HG02870 (cell line): Measurements from ENCODE around the gene GABRG3.

Experiments used
- ATAC-seq: cut with Tn5 transposase; IDR thresholded peaks from one replicate; pipeline ENCODE4 v1.9.1; 2021; ENCODE audit warnings: mild to moderate bottlenecking, moderate library complexity; ENCODE audit not compliant: unreplicated experiment

Gene GABRG3

DNA sequence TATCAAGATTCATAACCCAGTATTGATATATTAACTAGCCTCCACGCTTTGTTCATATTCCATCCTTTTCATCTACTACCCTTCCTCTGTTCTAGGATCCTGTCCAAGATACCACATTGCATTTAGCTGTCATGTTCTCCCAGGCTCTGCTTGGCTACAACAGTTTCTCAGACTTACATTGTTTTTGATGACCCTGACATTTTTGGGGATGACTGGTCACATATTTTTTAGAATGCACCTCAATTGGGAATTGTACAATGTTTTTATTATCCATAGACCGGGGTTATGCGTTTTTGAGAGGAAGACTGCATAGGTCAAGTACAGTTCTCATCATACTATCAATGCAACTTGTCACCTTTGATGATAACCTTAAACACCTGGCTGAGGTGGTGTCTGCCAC lies 421.2 kb downstream of the GABRG3 start:
- no peak for ATAC-seq

DNA sequence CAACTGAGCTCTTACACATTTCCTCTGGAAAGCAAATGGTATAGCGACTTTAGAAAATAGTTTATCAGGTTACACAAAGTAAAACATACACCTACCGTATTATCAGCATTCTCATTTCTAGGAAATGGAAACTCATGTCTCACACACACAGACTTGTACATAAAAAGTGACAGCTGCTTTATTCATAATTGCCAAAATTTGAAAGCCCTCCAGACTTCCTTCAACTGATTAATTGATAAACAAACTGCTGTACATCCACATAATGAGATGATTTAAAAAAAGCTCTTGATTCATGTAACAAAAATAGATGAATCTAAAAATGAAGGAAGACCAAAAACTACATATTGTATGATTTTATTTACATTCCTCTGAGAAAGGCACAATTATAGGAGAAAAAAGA lies 425.5 kb downstream of the GABRG3 start:
- ATAC-seq, result no peak

DNA sequence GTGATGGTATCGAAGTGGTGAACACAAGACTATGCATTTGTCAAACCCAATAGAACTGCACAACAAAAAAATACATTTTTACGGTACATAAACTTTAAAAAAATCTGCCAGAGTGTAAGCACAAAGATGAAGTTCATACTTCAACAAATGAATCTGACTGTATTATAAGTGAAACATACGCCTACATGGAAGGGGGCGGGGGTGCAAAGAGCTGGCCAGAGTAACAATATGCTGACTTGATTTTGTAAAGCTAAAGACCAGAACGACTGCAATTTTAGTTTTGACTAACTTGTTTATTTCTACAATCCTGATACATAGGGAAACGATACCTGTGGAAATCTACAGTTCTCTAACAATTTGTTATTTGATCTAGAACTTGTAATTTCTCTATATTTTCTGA lies 426.0 kb downstream of the GABRG3 start:
- no peak for ATAC-seq

DNA sequence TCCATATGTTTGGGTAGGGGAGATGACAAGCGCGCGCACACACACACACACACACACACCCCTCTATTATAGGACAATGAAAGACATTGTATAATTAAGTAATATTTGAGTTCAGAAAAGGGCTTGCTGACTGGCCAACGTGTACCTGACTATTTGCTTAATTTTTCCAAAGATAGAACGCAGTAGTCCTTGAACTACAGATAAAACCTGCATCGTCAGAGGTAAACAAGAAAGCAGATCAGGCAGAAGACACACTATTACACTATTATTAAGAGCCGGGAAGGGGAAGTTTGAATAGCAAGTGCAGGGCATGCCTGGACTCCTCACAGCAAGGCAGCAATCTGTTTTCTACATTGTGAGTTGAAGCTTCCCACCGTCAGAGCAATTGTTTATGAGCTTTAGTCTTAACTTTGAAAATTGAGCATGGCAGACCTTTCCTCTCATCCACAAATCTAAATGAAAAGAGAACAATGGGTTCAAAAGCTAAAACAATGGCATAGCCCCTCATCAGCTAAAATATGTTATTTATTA lies 427.7 kb downstream of the GABRG3 start:
- ATAC-seq, result no peak

DNA sequence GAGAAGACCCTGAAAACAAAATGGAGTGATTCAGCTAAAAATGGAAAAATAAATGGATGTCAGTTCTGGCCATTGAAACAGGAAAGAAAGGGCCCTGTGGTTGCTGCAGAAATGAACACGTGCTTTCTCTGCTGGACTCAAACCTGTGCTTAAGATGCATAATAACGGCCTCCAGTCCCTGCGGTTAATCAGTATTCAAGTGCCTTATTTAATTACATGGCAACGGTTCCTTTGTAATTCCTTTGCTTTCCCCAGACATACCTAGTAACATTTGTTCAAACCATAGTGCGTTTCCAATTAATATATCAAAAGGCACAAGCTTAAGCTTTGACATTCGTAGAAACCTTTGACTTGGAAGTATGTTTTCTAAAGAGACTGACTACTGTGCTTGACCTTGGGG lies 428.3 kb downstream of the GABRG3 start:
- ATAC-seq, result no peak

DNA sequence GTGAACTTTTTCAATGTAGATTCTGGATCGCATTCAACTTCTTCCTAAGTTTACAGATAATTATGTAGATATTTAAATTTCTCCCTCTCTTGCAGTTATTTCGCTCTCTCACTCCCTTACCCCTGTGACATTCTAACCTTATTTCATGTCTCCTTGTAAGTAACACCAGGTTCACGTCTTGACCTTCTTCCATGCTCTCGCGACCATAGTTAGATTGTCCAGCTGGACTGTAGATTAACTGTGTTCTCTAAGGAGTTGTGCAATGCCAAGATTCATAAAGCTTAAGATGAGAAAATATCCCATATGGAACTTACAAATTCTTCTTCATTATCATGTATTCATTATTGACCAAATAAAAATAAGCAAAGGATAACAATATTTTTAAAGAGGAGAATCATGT lies 430.5 kb downstream of the GABRG3 start:
- ATAC-seq, result no peak

DNA sequence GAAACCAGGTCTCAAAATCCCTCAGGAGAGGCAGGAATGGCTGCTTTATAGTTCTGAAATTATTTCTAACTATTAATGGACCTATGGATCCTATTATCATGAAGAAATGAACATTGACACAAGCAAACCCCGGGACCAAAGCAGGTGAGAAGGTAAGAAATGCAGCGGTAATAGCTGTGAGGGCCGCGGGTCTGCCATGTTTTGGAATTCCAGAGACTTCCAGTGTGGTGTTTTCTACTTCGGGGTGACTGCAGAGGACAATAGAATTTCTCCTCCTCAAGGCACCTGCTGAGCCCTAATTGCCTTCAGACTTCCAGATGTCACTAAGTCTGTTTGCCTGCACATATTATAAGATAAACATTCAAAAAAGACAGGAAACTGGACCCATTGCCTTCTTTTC lies 437.4 kb downstream of the GABRG3 start:
- ATAC-seq, result no peak

DNA sequence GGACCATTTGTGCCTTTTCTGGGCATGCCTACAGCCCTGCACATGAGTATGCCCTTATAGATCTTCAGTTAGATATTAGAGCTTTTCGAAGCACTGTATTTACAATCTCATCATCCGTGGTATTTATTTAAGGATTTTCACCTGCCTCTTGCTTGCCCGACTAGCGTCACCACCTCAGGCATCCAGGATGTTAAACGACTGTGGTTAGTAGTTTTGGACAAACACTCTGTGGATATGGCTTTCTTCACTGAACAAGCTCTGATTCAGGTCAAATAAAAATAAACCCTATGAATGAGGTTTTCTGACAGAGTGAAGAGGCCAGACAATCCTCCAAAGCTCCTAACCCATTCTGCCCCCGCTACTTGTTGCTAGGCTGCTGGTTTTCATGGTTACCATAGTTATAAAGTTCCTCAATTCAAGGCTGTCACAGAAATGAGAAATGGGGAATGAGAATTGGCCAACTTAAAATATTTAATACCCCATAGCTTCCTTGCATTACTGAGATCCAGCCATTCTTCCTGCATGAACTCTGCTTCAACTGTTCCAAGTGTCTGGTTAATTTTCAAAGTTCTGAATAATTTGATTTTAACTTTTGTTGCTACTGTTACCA lies 440.1 kb downstream of the GABRG3 start:
- ATAC-seq, result no peak

DNA sequence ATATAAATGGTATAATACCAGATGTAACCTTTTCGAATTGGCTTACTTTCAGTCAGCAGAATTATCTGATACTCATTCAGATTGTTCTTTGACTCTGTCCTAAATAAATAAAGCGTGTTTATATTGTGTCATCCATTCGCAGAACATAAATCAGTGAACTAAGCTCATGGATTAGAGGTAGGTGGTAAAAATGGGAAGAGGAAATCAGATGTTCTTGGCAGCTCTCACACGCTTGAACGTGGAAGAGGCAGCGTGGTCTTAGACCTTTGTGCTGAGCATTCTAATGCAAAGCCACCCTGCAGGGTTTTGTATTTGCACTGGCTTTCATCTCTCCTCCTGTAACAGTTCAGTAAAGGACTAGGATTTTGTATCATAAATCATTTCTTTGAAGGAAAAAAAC lies 441.4 kb downstream of the GABRG3 start:
- no peak for ATAC-seq

DNA sequence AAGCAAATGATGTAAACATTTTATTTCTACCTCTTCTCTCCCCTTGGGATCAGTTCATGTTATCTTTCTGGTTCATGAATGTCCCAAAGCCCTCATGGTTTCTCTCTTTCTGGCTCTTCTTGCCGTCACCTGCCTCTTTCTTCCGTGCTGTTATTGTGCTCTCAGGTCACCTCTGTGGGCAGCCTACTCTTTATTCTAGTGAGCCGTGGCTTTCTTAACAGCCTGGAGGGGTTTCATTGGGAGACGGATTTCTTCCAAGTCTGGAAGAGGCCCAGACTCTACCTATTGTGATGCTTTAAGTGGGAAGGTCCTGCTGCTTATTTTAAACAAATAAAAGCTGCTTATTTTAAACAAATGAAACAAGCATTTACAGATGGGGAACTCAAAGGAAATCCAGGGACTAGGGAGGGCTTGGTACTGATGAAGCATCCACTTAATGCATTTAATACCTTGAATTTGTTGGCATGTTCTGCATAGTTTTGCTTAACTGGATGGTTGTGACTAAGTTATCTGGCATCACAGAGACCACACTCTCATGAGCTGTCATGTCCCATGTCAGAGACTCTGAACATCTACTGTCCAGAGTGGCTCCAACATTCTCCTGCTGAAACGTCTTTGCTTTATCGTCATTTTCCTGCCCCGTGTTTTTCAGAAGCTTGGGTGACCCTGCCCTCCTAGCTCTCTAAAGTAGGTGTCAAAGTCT lies 443.3 kb downstream of the GABRG3 start:
- no peak for ATAC-seq

DNA sequence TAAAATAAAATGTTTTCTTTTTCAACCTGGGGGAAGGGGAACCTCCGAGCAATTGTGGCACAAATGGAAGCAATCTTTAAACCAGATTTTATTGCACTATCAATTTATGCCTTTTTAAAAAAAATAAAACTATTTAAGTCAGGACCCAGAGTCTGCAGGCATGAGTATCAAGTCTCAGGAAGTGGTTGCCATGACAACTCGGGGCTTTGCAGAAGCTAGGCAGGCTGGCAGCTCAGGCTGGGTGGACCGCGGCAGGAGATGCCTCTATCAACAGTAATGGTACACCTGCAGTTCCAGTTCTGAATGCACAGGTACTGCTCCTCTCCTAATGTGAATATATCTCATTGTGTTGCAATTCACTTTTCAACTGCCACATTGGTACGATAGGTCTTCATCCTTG lies 447.7 kb downstream of the GABRG3 start:
- ATAC-seq, result no peak

DNA sequence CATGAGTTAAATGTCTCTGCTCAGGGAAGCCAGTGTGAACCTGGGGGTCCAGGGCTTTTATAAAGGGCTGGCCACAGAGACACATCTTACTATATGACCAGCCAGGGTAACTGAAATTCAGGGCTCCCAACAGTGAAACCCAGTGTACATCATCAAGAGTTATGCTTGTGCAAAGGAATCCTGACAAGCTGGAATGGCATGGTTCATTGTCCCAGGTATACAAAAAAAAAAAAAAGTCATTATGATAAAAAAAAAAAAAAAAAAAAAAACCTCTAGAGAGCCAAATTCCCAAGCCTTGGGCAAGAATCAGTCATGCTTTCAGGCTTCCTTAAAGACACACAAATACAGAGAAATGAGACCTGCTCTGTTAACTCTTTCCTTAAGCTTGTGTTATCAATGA lies 452.0 kb downstream of the GABRG3 start:
- ATAC-seq, result no peak

DNA sequence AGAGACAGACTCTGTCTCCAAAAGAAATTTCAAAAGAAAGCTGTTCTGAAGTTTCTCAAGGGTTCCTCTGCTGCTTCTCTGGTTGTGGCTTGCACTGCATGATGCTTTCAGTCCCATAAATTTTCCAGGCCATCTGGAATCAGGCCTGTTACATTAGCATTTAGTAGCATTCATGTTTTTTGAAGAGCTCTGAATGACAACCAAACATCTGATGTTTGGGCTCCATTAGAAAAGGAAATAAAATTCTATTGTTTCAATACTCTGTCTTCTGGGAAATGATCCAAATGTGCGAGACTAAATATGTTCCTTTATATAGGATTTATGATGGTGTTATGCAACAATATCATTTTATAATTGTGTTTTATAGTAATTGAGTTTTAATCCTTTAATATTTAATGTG lies 455.8 kb downstream of the GABRG3 start:
- no peak for ATAC-seq

DNA sequence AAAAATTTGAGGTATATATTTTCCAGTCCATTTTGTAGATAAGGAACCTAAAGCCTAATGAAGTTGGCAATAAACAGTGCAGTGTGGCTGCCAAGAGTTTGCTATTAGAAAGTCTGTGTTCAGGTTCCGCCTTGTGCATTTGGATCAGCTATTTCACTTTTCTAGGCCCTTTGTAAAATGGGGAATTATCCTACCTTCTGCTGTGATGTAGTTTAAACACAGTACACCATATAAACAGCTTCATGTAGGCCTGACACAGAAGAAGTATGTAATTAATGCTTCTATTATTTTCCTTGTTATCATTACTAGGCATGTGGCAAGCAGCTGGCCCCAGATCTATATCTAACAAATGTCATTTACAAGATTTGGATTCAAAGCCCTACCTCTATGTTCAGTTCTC lies 456.3 kb downstream of the GABRG3 start:
- ATAC-seq, result no peak

DNA sequence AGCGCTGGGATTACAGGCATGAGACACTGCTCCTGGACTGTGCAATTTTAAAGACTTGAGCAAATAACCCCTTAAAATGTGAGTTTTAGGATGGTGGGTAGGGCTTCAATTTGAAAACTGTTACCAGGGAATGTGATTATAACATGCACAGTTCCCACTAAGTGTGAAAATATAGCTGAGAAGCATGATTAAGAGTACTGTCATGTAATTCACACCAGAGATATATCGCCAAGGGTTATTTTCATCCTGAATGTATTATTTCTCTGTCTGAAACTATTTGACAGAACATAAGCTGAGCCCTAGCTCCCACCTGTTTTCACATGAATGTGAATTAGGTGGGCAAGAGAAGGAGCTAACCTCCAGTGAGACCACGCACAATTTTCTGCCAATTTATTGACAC lies 457.2 kb downstream of the GABRG3 start:
- ATAC-seq, result no peak

DNA sequence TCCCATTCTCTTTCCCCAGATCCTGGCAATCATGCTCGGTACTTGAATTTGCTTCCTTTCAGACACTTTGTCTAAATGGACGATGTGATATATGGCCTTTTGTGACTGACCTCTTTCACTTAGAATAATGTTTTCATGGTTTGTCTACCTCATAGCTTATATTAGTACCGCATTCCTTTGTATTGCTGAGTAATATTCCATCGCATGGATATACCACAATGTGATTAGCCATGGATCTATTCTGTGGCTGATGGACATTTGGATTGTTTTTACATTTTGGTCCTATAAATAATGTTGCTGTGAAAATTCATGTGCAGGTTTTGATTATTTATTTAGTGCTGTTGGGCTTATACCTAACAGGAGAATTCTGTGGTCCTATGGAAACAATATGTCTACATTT lies 458.6 kb downstream of the GABRG3 start:
- ATAC-seq, result no peak

DNA sequence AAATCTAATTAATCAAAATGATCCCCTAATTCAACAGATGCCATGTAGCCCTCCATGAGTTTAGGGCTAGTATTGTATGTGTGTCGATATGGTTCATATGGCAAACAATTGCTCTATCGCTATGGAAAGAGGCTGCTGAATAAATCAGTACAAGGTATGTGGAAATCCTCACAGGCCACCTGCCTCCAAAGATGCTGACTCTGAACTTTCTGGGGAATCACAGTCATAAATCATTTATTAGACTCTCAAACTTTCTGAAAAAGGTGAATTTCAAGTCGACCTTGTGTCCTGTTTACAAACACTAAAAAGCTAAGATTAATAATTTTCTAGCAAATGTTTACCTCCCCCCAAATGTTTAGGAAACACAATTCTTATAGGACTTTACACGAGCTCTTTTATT lies 462.6 kb downstream of the GABRG3 start:
- ATAC-seq, result no peak

DNA sequence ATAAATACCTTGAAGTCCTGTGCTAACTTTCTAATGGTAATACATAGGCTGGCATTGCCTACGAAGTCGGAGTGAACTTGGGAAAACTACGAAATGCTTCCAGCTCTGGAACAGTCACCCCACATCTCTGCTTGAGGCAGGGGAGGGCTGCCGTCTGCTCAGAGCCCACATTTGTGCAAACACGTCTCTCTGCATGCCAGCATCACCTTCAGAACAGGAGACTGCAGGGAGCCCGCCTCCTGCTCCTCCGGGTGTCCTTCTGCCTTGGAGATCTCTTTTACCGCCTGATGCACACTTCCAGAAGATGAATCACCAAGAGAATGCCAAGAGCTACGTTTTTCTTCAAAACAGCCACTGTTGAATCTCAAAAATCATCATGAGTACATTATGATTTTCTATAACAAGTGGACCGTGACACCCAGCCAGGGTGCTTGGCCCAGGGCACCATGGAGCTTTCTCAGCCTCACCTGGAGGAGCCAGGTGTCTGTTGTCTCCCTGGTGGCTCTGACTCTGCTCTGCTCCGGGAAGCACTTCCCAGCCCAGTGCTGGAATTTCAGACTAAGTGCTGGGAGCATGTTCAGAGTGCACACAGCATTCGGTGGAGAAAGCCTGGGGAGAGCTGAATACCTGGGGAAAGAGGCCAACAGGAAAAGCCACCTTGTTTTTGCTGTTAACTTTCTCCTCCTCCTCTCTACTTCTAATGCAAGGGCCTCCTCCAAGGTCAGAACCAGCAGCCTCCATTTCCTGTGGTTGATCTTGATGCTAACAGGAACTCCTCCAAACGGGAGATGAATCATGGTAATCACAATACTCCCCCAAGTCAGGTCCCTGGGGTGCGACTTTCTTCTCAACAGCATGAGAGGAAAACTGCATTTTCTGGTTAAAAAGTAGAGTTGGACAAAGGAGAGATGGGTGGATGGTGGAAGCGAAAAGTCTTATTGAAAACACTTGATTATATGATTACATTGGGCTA lies 467.7 kb downstream of the GABRG3 start:
- no peak for ATAC-seq

DNA sequence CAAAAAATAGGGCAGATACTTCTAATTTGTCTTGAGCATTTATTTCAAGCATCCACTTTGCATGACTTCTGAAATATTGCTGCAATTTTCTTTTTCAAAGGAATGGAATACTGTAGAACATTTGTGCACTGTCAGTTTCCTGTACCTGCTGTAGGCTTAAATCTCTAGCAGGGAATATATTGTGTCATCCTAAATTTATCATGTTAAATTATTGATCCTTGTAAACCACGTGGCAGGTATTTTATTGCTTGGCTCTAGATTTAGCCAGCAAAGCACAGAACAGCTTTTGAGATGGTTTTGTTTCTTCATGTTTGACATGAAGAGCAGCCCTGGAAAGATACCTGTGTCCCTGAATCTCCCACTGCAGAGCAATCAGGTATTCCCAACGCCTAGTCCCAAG lies 470.1 kb downstream of the GABRG3 start:
- ATAC-seq, result no peak

DNA sequence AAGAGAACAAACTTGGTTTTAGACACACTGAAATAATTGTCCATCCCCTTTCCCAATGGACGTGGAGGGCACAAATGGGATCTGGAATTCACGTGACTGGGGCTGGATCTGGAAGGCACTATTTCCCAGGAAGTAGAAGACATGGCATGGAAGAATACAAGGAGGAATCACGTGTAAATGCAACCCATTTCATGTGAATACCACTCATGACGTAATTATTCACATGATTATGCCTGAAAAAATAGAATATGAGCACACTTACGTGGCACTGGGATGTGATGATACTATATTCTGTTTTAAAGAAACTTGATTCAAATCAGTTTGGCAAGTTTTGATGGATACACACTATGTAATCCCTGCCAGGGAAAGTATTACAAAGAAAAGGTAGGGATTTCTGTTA lies 477.3 kb downstream of the GABRG3 start:
- no peak for ATAC-seq

DNA sequence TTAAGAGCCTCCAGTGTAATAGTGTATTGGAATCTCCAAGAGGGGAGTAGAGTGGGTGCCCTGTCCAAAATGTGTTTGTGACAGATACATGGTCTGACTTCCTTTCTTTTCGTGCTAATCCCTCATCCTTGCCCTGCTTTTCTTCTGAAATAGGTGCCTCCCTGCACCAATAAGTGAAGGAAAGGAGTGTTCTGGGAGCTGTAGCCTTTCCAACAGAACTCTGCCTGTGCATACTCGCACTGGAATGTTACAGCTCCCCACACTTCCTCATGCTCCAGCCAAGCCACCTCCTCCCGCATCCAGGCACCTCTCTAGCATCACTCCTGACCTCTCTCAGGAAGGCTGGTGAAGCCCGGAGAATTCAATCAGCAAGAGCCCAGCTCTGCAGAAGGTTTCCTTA lies 478.0 kb downstream of the GABRG3 start:
- no peak for ATAC-seq

DNA sequence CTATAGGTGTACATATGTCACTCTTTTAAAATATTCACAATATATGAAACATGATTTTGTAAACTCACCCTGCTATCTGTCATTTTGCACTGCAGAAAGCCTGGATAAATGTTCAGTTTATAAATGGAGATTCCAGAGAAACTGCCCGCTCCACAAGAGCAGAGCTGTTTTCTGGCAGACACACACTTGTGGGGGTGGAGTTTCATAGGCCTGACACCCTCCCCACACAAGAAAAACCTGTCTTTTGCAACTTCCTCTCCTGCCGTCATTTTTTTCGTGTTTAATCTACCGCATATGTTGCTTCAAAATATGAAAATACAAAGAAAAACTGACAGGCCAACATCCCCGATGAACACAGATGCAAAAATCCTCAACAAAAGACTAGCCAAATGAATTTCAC lies 479.0 kb downstream of the GABRG3 start:
- ATAC-seq, result no peak
